ENCODE results near the gene FAM43A.
A peak's percentile ranks its signal among the peaks of the same experiment; 100 is the strongest.

Gene FAM43A

GRCh38 chr3:194661946-194662345, 23.7 kb upstream of the FAM43A start:
- in situ Hi-C loops (cut with HindIII; ENCODE audit: low sequenced_read_pairs) = no loop called here
- DNase-seq (ENCODE audit: low read depth, low spot score) = no peak
- no peak overlapping the region for H3K4me3 ChIP-seq (ENCODE audit: low read depth, low read length)
- no peak for TF ChIP-seq CTCF (IDR thresholded peaks at IDR 0.05; ENCODE audit: low read depth, low read length)

- in situ Hi-C loops (cut with HindIII; ENCODE audit: low sequenced_read_pairs) = no loop called here
- no peak overlapping the region for H3K4me3 ChIP-seq (ENCODE audit: low read depth, low read length)
- DNase-seq (ENCODE audit: low read depth, low spot score) = no peak
- no peak for TF ChIP-seq CTCF (IDR thresholded peaks at IDR 0.05; ENCODE audit: low read depth, low read length)
Measured at GRCh38 chr3:194664857-194665256, 20.8 kb upstream of the FAM43A start.

DNA sequence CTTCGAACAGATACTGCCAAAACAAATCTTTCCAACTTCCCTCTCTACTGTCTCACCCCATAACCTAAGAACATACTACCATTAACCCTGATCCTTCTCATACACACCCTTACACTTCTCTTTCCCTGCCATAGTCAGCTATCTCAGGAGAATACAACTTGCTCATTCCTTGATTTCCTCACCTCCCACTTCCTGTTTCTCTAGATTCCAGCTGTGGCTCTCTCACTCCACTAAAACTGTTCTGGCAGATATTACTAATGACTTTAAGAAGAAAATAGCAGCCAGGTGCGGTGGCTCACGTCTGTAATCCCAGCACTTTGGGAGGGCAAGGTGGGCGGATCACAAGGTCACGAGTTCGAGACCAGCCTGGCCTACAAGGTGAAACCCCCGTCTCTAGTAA, 18.3 kb upstream of the FAM43A start:
- H3K4me3 ChIP-seq (ENCODE audit: low read depth, low read length) = no peak overlapping the region
- TF ChIP-seq CTCF (IDR thresholded peaks at IDR 0.05; ENCODE audit: low read depth, low read length) = no peak
- in situ Hi-C loops (cut with HindIII; ENCODE audit: low sequenced_read_pairs) = no loop called here
- no peak for DNase-seq (ENCODE audit: low read depth, low spot score)

GRCh38 chr3:194671511-194671899, 14.2 kb upstream of the FAM43A start:
- H3K4me3 ChIP-seq (ENCODE audit: low read depth, low read length) = peak overlapping the region; percentile 93
- in situ Hi-C loops (cut with HindIII; ENCODE audit: low sequenced_read_pairs) = no loop called here
- peak; percentile 59 for TF ChIP-seq CTCF (IDR thresholded peaks at IDR 0.05; ENCODE audit: low read depth, low read length)
- peak; percentile 60 for DNase-seq (ENCODE audit: low read depth, low spot score)

- in situ Hi-C loops (cut with HindIII; ENCODE audit: low sequenced_read_pairs) = no loop called here
- no peak for TF ChIP-seq CTCF (IDR thresholded peaks at IDR 0.05; ENCODE audit: low read depth, low read length)
- H3K4me3 ChIP-seq (ENCODE audit: low read depth, low read length) = peak within 1 kb of the TSS; percentile 93
- DNase-seq (ENCODE audit: low read depth, low spot score) = peak; percentile 98
Measured at GRCh38 chr3:194671900-194672808, 13.5 kb upstream of the FAM43A start, which contains the start of gene LSG1. TSS of gene LSG1 (minus strand) at chr3:194672191. CDS start at chr3:194672162, 29 bp downstream.

GRCh38 chr3:194672876-194673275, 12.8 kb upstream of the FAM43A start:
- peak overlapping the region; percentile 93 for H3K4me3 ChIP-seq (ENCODE audit: low read depth, low read length)
- DNase-seq (ENCODE audit: low read depth, low spot score) = no peak
- in situ Hi-C loops (cut with HindIII; ENCODE audit: low sequenced_read_pairs) = no loop called here
- TF ChIP-seq CTCF (IDR thresholded peaks at IDR 0.05; ENCODE audit: low read depth, low read length) = no peak

All from astrocyte of the spinal cord (primary cell).